ENCODE results near the gene CHMP2B. TPM values are rescaled to one million over a fixed set of nuclear protein-coding genes. Genes with fewer than 3 reads are reported as not detected.

Gene CHMP2B
- total RNA-seq, 1 experiment from 2014 or later, result 54.3 TPM

DNA sequence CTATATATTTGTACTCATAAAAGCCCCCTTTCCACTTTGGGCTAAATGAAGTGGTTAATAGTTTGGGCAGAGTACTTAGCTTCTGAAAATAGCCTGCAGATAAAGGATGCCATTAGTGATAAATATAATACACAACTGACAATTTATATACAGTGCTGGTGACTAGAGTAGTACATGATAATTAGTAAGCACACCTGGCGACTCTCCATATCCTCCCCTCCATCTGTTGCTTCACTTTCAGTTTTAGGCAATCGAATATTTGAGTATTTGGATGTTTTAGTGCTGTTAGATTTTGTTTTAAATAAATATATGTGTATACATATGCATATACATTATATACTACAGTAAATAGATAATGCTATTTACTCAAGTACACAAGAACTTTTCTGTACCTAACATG, 35.9 kb upstream of the CHMP2B start (continued):
- TF ChIP-seq, protein P1, sequence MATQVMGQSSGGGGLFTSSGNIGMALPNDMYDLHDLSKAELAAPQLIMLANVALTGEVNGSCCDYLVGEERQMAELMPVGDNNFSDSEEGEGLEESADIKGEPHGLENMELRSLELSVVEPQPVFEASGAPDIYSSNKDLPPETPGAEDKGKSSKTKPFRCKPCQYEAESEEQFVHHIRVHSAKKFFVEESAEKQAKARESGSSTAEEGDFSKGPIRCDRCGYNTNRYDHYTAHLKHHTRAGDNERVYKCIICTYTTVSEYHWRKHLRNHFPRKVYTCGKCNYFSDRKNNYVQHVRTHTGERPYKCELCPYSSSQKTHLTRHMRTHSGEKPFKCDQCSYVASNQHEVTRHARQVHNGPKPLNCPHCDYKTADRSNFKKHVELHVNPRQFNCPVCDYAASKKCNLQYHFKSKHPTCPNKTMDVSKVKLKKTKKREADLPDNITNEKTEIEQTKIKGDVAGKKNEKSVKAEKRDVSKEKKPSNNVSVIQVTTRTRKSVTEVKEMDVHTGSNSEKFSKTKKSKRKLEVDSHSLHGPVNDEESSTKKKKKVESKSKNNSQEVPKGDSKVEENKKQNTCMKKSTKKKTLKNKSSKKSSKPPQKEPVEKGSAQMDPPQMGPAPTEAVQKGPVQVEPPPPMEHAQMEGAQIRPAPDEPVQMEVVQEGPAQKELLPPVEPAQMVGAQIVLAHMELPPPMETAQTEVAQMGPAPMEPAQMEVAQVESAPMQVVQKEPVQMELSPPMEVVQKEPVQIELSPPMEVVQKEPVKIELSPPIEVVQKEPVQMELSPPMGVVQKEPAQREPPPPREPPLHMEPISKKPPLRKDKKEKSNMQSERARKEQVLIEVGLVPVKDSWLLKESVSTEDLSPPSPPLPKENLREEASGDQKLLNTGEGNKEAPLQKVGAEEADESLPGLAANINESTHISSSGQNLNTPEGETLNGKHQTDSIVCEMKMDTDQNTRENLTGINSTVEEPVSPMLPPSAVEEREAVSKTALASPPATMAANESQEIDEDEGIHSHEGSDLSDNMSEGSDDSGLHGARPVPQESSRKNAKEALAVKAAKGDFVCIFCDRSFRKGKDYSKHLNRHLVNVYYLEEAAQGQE (IDR thresholded peaks at IDR 0.05; ENCODE audit: low read depth), result no peak

DNA sequence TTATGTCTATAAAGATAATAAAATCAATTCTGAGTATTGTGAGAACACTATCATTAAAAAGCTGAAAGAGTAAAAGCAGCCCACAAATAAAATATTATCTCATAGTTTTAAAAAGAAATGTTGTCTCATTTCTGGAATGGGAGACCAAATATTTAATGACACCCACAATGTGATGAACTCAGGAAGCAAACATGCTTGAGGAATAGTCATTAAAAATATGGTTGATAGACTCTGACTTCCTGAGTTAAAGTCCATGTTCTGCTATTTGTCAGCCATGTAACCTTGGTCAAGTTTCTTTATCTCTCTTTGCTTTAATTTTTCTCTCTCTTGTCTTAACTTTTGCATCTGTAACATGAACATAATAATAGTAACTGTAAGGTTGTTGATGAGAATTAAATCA, 35.5 kb upstream of the CHMP2B start:
- ChIA-PET RAD21 (ENCODE audit: low non-redundant PET in 1 of 2, low total read pairs in 2 of 2, uncharacterized antibody in 2 of 2, unreplicated experiment in 2 of 2) (no interaction called here), CTCF (no interaction called here), POLR2A (no interaction called here)
- H2AFZ ChIP-seq (ENCODE audit: low read depth, low read length, poor library complexity, severe bottlenecking), result no peak overlapping the region
- DNase-seq (ENCODE audit: low read depth, low spot score), result no peak
- no peaks in the 10 kb centered on the region for H4K20me1 ChIP-seq (ENCODE audit: insufficient read depth)
- no peak for TF ChIP-seq ZFX (IDR thresholded peaks at IDR 0.05)
- no peak for TF ChIP-seq CBX3 (IDR thresholded peaks at IDR 0.05; ENCODE audit: low read depth)
- TF ChIP-seq RAD21 (IDR thresholded peaks at IDR 0.05; ENCODE audit: low read depth), result no peak
- TF ChIP-seq POLR2A (IDR thresholded peaks at IDR 0.05; ENCODE audit: borderline replicate concordance, extremely low read depth, insufficient read depth, insufficient read length), result no peak
- no peak for TF ChIP-seq SRF (IDR thresholded peaks at IDR 0.05; ENCODE audit: low read depth)
- TF ChIP-seq POLR2AphosphoS5 (IDR thresholded peaks at IDR 0.05; ENCODE audit: low read depth, low read length), result no peak
- TF ChIP-seq, protein P2, sequence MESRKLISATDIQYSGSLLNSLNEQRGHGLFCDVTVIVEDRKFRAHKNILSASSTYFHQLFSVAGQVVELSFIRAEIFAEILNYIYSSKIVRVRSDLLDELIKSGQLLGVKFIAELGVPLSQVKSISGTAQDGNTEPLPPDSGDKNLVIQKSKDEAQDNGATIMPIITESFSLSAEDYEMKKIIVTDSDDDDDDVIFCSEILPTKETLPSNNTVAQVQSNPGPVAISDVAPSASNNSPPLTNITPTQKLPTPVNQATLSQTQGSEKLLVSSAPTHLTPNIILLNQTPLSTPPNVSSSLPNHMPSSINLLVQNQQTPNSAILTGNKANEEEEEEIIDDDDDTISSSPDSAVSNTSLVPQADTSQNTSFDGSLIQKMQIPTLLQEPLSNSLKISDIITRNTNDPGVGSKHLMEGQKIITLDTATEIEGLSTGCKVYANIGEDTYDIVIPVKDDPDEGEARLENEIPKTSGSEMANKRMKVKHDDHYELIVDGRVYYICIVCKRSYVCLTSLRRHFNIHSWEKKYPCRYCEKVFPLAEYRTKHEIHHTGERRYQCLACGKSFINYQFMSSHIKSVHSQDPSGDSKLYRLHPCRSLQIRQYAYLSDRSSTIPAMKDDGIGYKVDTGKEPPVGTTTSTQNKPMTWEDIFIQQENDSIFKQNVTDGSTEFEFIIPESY (IDR thresholded peaks at IDR 0.05; ENCODE audit: extremely low read depth, insufficient replicate concordance, low read length), result no peak
- no peak for TF ChIP-seq YY1 (IDR thresholded peaks at IDR 0.05; ENCODE audit: extremely low read depth, insufficient replicate concordance, low read depth, low read length)
- TF ChIP-seq CEBPB (IDR thresholded peaks at IDR 0.05; ENCODE audit: low read depth), result no peak
- TF ChIP-seq, protein P3, sequence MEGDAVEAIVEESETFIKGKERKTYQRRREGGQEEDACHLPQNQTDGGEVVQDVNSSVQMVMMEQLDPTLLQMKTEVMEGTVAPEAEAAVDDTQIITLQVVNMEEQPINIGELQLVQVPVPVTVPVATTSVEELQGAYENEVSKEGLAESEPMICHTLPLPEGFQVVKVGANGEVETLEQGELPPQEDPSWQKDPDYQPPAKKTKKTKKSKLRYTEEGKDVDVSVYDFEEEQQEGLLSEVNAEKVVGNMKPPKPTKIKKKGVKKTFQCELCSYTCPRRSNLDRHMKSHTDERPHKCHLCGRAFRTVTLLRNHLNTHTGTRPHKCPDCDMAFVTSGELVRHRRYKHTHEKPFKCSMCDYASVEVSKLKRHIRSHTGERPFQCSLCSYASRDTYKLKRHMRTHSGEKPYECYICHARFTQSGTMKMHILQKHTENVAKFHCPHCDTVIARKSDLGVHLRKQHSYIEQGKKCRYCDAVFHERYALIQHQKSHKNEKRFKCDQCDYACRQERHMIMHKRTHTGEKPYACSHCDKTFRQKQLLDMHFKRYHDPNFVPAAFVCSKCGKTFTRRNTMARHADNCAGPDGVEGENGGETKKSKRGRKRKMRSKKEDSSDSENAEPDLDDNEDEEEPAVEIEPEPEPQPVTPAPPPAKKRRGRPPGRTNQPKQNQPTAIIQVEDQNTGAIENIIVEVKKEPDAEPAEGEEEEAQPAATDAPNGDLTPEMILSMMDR (IDR thresholded peaks at IDR 0.05 in 2 of 3, conservative IDR thresholded peaks at IDR 0.05 in 1 of 3; ENCODE audit: borderline replicate concordance in 1 of 3, insufficient read depth in 1 of 3, low read depth in 2 of 3, low read length in 2 of 3), result no peak
- no peak for TF ChIP-seq EZH2 (IDR thresholded peaks at IDR 0.05)
- no peak for TF ChIP-seq TCF7L2 (IDR thresholded peaks at IDR 0.05; ENCODE audit: borderline replicate concordance, extremely low read depth, insufficient read depth, insufficient read length)
- TF ChIP-seq EGR1 (IDR thresholded peaks at IDR 0.05; ENCODE audit: low read depth), result no peak
- no peak for TF ChIP-seq FOSL1 (IDR thresholded peaks at IDR 0.05; ENCODE audit: low read depth)
- TF ChIP-seq, protein P4, sequence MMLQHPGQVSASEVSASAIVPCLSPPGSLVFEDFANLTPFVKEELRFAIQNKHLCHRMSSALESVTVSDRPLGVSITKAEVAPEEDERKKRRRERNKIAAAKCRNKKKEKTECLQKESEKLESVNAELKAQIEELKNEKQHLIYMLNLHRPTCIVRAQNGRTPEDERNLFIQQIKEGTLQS (IDR thresholded peaks at IDR 0.05), result no peak
- TF ChIP-seq, protein P5, sequence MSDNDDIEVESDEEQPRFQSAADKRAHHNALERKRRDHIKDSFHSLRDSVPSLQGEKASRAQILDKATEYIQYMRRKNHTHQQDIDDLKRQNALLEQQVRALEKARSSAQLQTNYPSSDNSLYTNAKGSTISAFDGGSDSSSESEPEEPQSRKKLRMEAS (IDR thresholded peaks at IDR 0.05), result no peak
- no peak for TF ChIP-seq ELF1 (IDR thresholded peaks at IDR 0.05; ENCODE audit: borderline replicate concordance, low read depth)
- no peak for TF ChIP-seq SIN3A (IDR thresholded peaks at IDR 0.05; ENCODE audit: low read depth)
- H3K27ac ChIP-seq (ENCODE audit: low read depth, low read length), result no peak overlapping the region
- H3K79me2 ChIP-seq (ENCODE audit: insufficient read depth, low read length), result no peaks in the 10 kb centered on the region
- no peak for ATAC-seq
- H3K36me3 ChIP-seq (ENCODE audit: control insufficient read depth in 1 of 2, insufficient read depth in 2 of 2, low read length in 2 of 2), result no peaks in the 10 kb centered on the region
- H3K9ac ChIP-seq (ENCODE audit: low read length), result no peak overlapping the region
- H3K4me1 ChIP-seq (ENCODE audit: control insufficient read depth in 1 of 2, insufficient read depth in 2 of 2, low read length in 2 of 2), result no peaks in the 10 kb centered on the region
- no peak overlapping the region for H3K4me2 ChIP-seq (ENCODE audit: low read length)
- H3K9me3 ChIP-seq (ENCODE audit: control insufficient read depth in 1 of 2, insufficient read depth in 1 of 2, low read depth in 1 of 2, low read length in 2 of 2), result no peaks in the 10 kb centered on the region
- no TSS peak for BruUV-seq (replicated peaks)
- H3K27me3 ChIP-seq (ENCODE audit: insufficient read depth, low read length), result no peaks in the 10 kb centered on the region
- H3K9me2 ChIP-seq (ENCODE audit: insufficient read depth), result no peaks in the 10 kb centered on the region
- intact Hi-C loops (cut with micrococcal nuclease), result no loop called here
- H3K4me3 ChIP-seq (replicated peaks in 1 of 2; ENCODE audit: low read depth in 1 of 2, low read length in 2 of 2), result no peak overlapping the region

Data from HCT116 (cell line).